A673 (cell line): ENCODE data around the gene ANKHD1. TPM values are rescaled to one million over a fixed set of nuclear protein-coding genes. Genes with fewer than 3 reads are reported as not detected.

Source experiments
- BruUV-seq: library from RNA; stranded (reverse); fragments of 400-500 nt; replicated peaks from 2 replicates; lab custom pipeline; 2021; lab: Mats Ljungman, UMichigan
- CTCF ChIA-PET: fragments of 300-600 bp; sonication (Branson Sonifier 250); formaldehyde crosslinking; loops from one replicate; lab custom pipeline; 2022; ENCODE audit warnings: antibody characterized with exemption; lab: Charles Lee
- POLR2A ChIA-PET: fragments of 300-600 bp; sonication (Branson Sonifier 250); formaldehyde crosslinking; loops from one replicate; lab custom pipeline; 2022; ENCODE audit warnings: antibody characterized with exemption; ENCODE audit not compliant: low non-redundant PET; lab: Charles Lee
- DNase-seq: peaks from one replicate; pipeline ENCODE4 v3.0.0-alpha.2; 2015; ENCODE audit warnings: low spot score
- H3K27ac ChIP-seq: fragments of 200-600 bp; sonication (generic); 2 replicates; pipeline ENCODE4 v1.5.1; 2016; ENCODE audit warnings: mixed run types, low read depth, mild to moderate bottlenecking, mixed read lengths, antibody characterized with exemption, low read length; ENCODE audit not compliant: poor library complexity, severe bottlenecking
- H3K27me3 ChIP-seq: fragments of 200-600 bp; sonication (generic); replicated peaks from 2 replicates; pipeline ENCODE4 v1.6.1; 2017; ENCODE audit warnings: mixed run types, low read depth, mild to moderate bottlenecking, mixed read lengths, antibody characterized with exemption, low read length; ENCODE audit not compliant: insufficient read depth, poor library complexity
- H3K36me3 ChIP-seq: fragments of 200-600 bp; sonication (generic); 2 replicates; pipeline ENCODE4 v1.6.1; 2016; ENCODE audit warnings: mixed run types, mild to moderate bottlenecking, mixed read lengths, antibody characterized with exemption, low read length; ENCODE audit not compliant: insufficient read depth, poor library complexity, severe bottlenecking
- H3K4me1 ChIP-seq: fragments of 200-600 bp; sonication (generic); 2 replicates; pipeline ENCODE4 v1.6.1; 2017; ENCODE audit warnings: mixed run types, mild to moderate bottlenecking, mixed read lengths, antibody characterized with exemption, low read length; ENCODE audit not compliant: insufficient read depth, poor library complexity, severe bottlenecking
- H3K4me3 ChIP-seq: fragments of 200-600 bp; sonication (generic); 2 replicates; pipeline ENCODE4 v1.5.1; 2016; ENCODE audit warnings: low read depth, mixed run types, mild to moderate bottlenecking, mixed read lengths, low read length; ENCODE audit not compliant: poor library complexity, severe bottlenecking
- H3K9me3 ChIP-seq: fragments of 200-600 bp; sonication (generic); 2 replicates; pipeline ENCODE4 v1.6.1; 2016; ENCODE audit warnings: mixed run types, low read depth, mild to moderate bottlenecking, mixed read lengths, antibody characterized with exemption, low read length; ENCODE audit not compliant: poor library complexity, severe bottlenecking
- CTCF ChIP-seq: fragments of 300-800, 200-600 bp; sonication (generic); conservative IDR thresholded peaks from 2 replicates; pipeline ENCODE4 v1.5.1; 2017; ENCODE audit warnings: low read depth, mild to moderate bottlenecking, antibody characterized with exemption, low read length, moderate library complexity, mixed read lengths
- EZH2 ChIP-seq: fragments of 200-600 bp; sonication (generic); IDR thresholded peaks from 2 replicates; pipeline ENCODE4 v1.6.1; 2017; ENCODE audit warnings: borderline replicate concordance, low read depth, mild to moderate bottlenecking, mixed read lengths, antibody characterized with exemption, low read length; ENCODE audit not compliant: poor library complexity, severe bottlenecking
- intact Hi-C: fragments of 100-400 bp; cut with micrococcal nuclease; formaldehyde crosslinking; loops from one replicate; pipeline ENCODE4 v1.10.0; 2022; ENCODE audit not compliant: unreplicated experiment
- total RNA-seq: library from RNA; stranded (reverse); gene quantifications from 2 replicates; pipeline ENCODE4 v1.2.3, GENCODE V29; 2021

The ANKHD1 gene
- total RNA-seq, 1 experiment from 2014 or later: 169 TPM

GRCh38 chr5:140366589-140367255 lies 34.9 kb upstream of the ANKHD1 start:
- POLR2A ChIA-PET: no interaction called here
- Histone ChIP-seq H3K27me3 (no peaks in the 10 kb centered on the region), H3K9me3 (no peaks in the 10 kb centered on the region), H3K27ac (no peak overlapping the region), H3K4me3 (no peak overlapping the region), H3K4me1 (no peaks in the 10 kb centered on the region), H3K36me3 (no peaks in the 10 kb centered on the region)
- BruUV-seq: no TSS peak
- intact Hi-C loops: no loop called here
- no peak for DNase-seq
- TF ChIP-seq CTCF (no peak), EZH2 (no peak)
- CTCF ChIA-PET: interaction anchor here (0.6 kb wide), 1 partner anchor 122 kb away, joined by 3 read pairs; no protein-coding TSS in a partner anchor

GRCh38 chr5:140367256-140368013 lies 34.2 kb upstream of the ANKHD1 start:
- no TSS peak for BruUV-seq
- Histone ChIP-seq H3K27me3 (no peaks in the 10 kb centered on the region), H3K36me3 (no peaks in the 10 kb centered on the region), H3K9me3 (no peaks in the 10 kb centered on the region), H3K27ac (no peak overlapping the region), H3K4me1 (no peaks in the 10 kb centered on the region), H3K4me3 (no peak overlapping the region)
- intact Hi-C loops: no loop called here
- DNase-seq: no peak
- POLR2A ChIA-PET: no interaction called here
- CTCF ChIA-PET: no interaction called here
- TF ChIP-seq EZH2 (no peak), CTCF (0 out of 2 replicates have a peak, but pooled peaks have one; percentile 11)

- intact Hi-C loops: loop anchor here (5.0 kb wide), 1 partner anchor 266 kb away; the partner anchor contains the start of gene TMCO6
- no peaks in the 10 kb centered on the region for H3K9me3 ChIP-seq
- no peak overlapping the region for H3K27ac ChIP-seq
- H3K27me3 ChIP-seq: no peaks in the 10 kb centered on the region
- no peak overlapping the region for H3K4me3 ChIP-seq
- H3K4me1 ChIP-seq: peaks cover 3% of the 10 kb centered on the region
- no peaks in the 10 kb centered on the region for H3K36me3 ChIP-seq
- no peak for TF ChIP-seq EZH2
- TF ChIP-seq CTCF: no peak
- DNase-seq: no peak
- ChIA-PET CTCF (interaction anchor here (1.5 kb wide), 2 partner anchors 8 to 20 kb away, joined by 4 to 6 read pairs; no protein-coding TSS in a partner anchor), POLR2A (no interaction called here)
- BruUV-seq: no TSS peak
Observed at GRCh38 chr5:140371356-140372151, 30.1 kb upstream of the ANKHD1 start.
